ENCODE measurements around the gene FHOD3.
"Not testable (repeated sequence)": the region's sequence is repeated elsewhere in the genome, so short reads cannot be mapped to it uniquely, and the experiment has no call there.

Gene FHOD3

GRCh38 chr18:36350251-36350651, 52.7 kb downstream of the FHOD3 start:
- no peak for DNase-seq (ENCODE audit: low read depth)

DNA sequence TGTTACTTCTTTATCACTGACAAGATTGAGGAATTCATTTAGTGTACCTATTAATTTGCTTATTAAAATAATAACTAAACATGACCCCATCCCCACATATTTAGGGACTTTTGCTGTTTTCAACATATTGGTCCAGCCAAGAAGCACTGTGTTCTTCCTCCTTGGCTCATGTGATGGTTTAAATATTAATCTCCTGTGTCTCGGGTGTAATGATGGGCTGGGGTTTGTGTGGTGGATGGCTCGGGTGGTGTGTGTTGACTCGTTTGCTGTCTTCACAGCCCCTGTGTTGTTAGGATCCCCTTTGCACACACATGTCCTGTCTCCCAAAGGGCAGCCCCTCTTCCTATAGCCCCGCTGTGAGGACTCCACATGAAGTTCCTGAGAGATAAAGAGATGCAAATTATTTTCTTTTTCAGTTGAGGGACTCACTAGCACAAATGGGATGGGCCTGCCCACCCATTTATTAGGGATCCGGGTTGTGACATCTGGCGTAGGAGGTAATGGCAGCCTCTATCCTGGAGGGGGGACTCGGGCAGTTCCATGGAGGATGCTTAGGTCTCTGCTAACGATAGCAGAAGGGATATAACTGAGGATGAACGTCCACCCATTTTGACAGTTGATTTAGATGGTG, 53.4 kb downstream of the FHOD3 start:
- no peak for DNase-seq (ENCODE audit: low read depth)

GRCh38 chr18:36352384-36352783, 54.9 kb downstream of the FHOD3 start:
- DNase-seq (ENCODE audit: low read depth), result no peak

DNA sequence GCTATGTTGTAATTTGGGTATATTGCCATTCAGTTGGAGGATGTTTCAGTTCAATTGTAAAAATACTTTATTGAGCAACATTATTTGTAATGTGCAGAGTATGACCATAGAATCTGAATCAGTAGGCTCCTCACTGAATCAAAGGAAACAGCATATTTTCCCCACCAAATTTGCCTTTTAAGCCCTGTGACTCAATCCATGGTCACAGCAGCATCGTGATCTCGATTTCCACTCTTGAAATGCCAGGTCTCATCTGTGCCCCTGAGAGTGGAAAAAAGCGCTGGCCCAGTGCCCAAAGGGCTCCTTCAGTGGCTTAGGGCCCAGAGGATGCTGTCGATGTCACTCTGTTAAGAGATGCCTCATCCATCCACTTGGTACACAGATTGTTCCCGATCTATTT, 57.5 kb downstream of the FHOD3 start:
- no peak for DNase-seq (ENCODE audit: low read depth)

GRCh38 chr18:36355511-36355910, 58.0 kb downstream of the FHOD3 start:
- DNase-seq (ENCODE audit: low read depth), result no peak

- not testable (repeated sequence) for DNase-seq (ENCODE audit: low read depth)
Measured at GRCh38 chr18:36356741-36357140, 59.2 kb downstream of the FHOD3 start.

GRCh38 chr18:36358141-36358540, 60.6 kb downstream of the FHOD3 start:
- DNase-seq (ENCODE audit: low read depth), result no peak

GRCh38 chr18:36360256-36360909, 62.9 kb downstream of the FHOD3 start:
- no peak for DNase-seq (ENCODE audit: low read depth)

DNA sequence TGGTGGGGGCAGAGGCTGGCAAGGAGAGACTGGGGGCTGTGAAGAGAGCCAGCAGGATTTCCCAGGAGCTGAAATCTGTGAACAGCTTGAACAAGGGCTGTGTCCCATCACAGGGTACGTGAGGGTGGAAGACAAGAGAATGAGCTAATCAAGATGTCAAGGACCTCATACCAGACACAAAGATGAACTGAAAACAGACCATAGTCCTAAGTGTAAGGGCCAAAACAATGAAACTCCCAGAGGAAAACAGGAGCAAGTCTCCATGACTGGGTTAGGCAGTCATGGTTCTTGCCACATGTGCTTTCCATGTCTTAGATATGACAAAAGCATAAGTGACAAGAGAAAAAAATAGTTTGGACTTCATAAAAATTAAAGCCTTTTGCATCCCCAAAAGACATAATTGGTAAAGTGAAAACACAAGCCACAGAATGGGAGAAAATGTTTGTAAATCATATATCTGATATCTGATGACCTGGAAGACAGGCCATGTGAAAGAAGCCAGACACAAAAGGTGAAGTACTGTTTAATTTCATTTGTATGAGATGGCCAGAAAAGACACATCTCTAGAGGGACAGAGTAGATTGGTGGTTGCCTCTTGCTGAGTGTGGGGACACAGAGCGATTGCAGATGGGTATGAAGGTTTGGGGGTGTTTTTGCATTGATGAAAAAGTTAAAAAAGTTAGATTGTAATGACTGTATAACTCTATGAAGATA, 67.6 kb downstream of the FHOD3 start:
- DNase-seq (ENCODE audit: low read depth), result no peak

GRCh38 chr18:36365836-36366775, 68.6 kb downstream of the FHOD3 start:
- no peak for DNase-seq (ENCODE audit: low read depth)

GRCh38 chr18:36366994-36367839, 69.7 kb downstream of the FHOD3 start:
- DNase-seq (ENCODE audit: low read depth), result no peak

- no peak for DNase-seq (ENCODE audit: low read depth)
Measured at GRCh38 chr18:36368889-36369288, 71.4 kb downstream of the FHOD3 start.

DNA sequence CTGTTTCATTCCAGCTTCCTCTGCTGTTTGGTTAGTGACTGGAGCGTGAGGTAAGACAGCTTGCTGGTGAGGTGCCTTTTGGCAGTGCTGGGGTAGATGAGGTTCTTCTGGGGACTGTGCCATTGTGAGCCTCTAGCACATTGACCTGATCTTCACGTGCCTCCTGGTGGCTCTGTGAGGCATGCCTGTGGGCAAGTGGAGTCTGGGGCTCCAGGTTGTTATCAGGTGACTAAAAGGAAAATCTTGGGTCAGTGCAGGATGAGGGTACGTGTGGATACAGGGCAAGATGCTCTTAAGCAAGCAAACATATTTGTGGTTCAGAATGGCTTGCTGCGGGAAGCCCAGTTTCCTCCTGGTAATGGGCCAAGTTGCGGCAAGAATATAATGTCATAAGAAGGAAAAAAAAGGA, 75.4 kb downstream of the FHOD3 start:
- no peak for DNase-seq (ENCODE audit: low read depth)

GRCh38 chr18:36374262-36374661, 76.7 kb downstream of the FHOD3 start:
- no peak for DNase-seq (ENCODE audit: low read depth)

DNA sequence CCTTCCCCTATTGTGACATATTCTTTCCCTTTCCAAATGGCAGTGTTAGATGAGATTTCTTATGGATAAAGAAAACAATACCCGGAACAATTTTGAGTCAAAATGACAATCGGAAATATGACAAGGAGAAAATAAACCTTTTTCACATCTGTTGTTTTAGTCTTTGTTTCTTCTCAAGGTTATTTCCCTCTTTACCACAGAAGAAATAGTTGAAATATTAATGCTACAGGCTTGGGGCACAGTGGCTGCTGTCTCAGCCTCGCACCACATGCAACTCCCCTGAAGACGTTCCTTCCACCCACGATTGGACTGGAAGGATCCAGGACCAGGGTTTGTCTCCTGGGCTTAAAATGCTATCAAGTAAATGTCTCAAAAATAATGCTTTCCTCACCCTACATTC, 77.6 kb downstream of the FHOD3 start:
- no peak for DNase-seq (ENCODE audit: low read depth)

DNA sequence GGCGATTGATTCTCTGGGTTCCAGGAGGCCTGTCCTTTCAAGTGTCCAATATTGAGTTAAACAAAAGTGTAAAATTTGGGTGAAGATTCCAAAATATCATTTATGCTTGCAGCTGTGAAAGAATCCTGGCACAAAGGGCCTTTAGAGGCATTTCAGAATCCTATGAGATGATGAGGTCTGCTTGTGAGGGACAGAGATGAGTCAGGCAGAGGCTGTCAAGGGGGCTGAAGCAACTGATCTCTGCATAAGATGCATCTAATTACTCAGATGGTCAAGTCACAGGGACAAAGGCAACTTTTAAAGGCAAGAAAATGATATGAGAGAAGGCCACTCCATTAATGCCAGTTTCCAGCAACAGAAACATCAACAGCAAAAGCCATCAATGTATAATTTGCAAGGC, 78.8 kb downstream of the FHOD3 start:
- DNase-seq (ENCODE audit: low read depth), result no peak

DNA sequence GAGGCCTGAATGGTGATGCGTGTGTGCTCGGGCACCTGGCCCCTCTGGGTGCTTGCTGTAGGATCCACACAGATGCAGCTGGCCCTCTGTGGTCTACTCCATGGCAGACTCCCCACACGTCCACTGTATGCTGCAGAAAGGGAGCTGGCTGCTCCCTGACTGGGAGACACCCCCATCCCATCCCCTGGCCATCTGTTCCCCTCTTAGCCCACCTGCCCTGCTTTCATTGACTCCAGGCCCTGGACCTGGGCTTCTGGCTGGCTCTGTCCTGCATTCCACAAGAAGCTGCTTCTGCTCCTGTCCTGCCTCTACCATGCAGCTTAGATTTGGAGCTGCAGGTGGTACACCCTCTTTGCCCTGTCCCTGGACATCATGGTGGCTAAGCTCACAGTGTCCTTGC, 80.1 kb downstream of the FHOD3 start:
- DNase-seq (ENCODE audit: low read depth), result no peak

DNA sequence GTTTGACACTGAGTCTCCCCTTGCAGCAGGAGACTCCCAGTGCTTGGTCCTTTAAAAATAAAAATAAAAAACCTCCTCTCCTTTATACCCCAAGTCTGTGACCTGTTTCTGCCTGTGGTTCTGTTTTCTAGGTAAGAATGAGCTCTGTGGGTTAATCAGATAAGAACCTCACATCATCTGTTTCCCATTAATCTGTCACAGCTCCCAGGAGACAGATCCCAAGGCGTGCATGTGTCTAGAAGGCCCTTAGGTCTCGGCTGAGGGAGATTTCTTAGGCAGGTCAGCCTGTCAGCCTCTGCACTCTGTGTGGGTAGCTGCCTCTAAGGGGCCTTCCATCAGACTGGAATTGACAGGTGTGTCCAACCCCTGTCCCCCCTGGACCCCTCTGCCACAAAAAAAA, 80.7 kb downstream of the FHOD3 start:
- DNase-seq (ENCODE audit: low read depth), result no peak

GRCh38 chr18:36379435-36379984, 82.0 kb downstream of the FHOD3 start:
- no peak for DNase-seq (ENCODE audit: low read depth)

DNA sequence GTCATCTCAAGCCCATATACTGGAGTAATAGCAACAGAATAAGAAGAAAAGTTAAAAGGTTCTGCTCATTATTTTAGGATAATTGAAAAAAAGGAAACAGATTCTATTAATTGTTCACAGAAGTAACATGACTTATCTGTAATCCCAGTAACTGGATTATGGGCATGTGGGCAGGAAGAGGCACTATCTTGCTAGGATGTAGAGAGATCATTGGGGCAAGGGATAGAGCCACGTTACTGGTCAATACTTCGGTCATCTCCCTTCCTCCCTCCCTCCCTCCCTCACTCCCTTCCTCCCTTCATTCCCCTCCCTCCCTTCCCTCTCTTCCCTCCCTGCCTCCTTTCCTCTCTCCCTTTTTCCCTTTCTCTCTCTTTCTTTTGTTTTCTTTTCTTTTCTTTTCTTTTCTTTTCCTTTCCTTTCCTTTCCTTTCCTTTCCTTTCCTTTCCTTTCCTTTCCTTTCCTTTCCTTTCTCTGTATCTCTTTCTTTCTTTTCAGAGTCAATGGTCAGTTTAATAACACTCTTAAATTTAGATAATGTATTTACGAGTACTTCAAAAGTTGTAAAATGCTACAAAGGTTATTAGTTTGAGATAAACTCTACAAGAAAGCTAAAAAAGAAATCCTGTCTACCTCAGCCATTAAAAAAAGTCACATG, 82.8 kb downstream of the FHOD3 start:
- no peak for DNase-seq (ENCODE audit: low read depth)

GRCh38 chr18:36381075-36381474, 83.6 kb downstream of the FHOD3 start:
- DNase-seq (ENCODE audit: low read depth), result no peak

Data from activated T-helper 9 cell treated with anti-CD3 and anti-CD28 coated beads, Interleukin-2, amount 50 U/mL, for 16 hours (primary cell).